ENCODE data around the gene WWP2.

Gene WWP2

GRCh38 chr16:69747115-69747514, 15.0 kb upstream of the WWP2 start:
- TF ChIP-seq TAF1 (IDR thresholded peaks at IDR 0.05; ENCODE audit: borderline replicate concordance, insufficient read depth, low read length) (no peak), SIN3A (IDR thresholded peaks at IDR 0.05; ENCODE audit: borderline replicate concordance, insufficient read depth, low read length) (no peak), FOXP2 (optimal IDR thresholded peaks at IDR 0.05; ENCODE audit: borderline replicate concordance, extremely low read depth, extremely low read length, insufficient read depth) (no peak), POLR2AphosphoS5 (IDR thresholded peaks at IDR 0.05; ENCODE audit: low read depth, low read length) (no peak), REST (IDR thresholded peaks at IDR 0.05; ENCODE audit: insufficient read depth in 1 of 2, low read depth in 2 of 2, low read length in 2 of 2) (no peak)

- no peak for TF ChIP-seq SIN3A (IDR thresholded peaks at IDR 0.05; ENCODE audit: borderline replicate concordance, insufficient read depth, low read length)
- TF ChIP-seq FOXP2 (optimal IDR thresholded peaks at IDR 0.05; ENCODE audit: borderline replicate concordance, extremely low read depth, extremely low read length, insufficient read depth), result no peak
- TF ChIP-seq TAF1 (IDR thresholded peaks at IDR 0.05; ENCODE audit: borderline replicate concordance, insufficient read depth, low read length), result no peak
- TF ChIP-seq POLR2AphosphoS5 (IDR thresholded peaks at IDR 0.05; ENCODE audit: low read depth, low read length), result no peak
- no peak for TF ChIP-seq REST (IDR thresholded peaks at IDR 0.05; ENCODE audit: insufficient read depth in 1 of 2, low read depth in 2 of 2, low read length in 2 of 2)
Observed at GRCh38 chr16:69748694-69749345, 13.3 kb upstream of the WWP2 start.

- TF ChIP-seq FOXP2 (optimal IDR thresholded peaks at IDR 0.05; ENCODE audit: borderline replicate concordance, extremely low read depth, extremely low read length, insufficient read depth) (no peak), TAF1 (IDR thresholded peaks at IDR 0.05; ENCODE audit: borderline replicate concordance, insufficient read depth, low read length) (no peak), SIN3A (IDR thresholded peaks at IDR 0.05; ENCODE audit: borderline replicate concordance, insufficient read depth, low read length) (no peak)
Observed at GRCh38 chr16:69754143-69754468, 8.0 kb upstream of the WWP2 start.

- TF ChIP-seq SIN3A (IDR thresholded peaks at IDR 0.05; ENCODE audit: borderline replicate concordance, insufficient read depth, low read length) (0 out of 2 replicates have a peak, but pooled peaks have one; percentile 64), TAF1 (IDR thresholded peaks at IDR 0.05; ENCODE audit: borderline replicate concordance, insufficient read depth, low read length) (peak; percentile 96), REST (IDR thresholded peaks at IDR 0.05; ENCODE audit: insufficient read depth in 1 of 2, low read depth in 2 of 2, low read length in 2 of 2) (no peak), FOXP2 (optimal IDR thresholded peaks at IDR 0.05; ENCODE audit: borderline replicate concordance, extremely low read depth, extremely low read length, insufficient read depth) (peak; percentile 69), POLR2AphosphoS5 (IDR thresholded peaks at IDR 0.05; ENCODE audit: low read depth, low read length) (peak; percentile 95)
Observed at GRCh38 chr16:69754469-69755310, 7.4 kb upstream of the WWP2 start, which contains the start of gene NOB1. TSS of gene NOB1 (minus strand) at chr16:69754926. CDS start at chr16:69754910, 16 bp downstream.

- TF ChIP-seq TAF1 (IDR thresholded peaks at IDR 0.05; ENCODE audit: borderline replicate concordance, insufficient read depth, low read length) (no peak), POLR2AphosphoS5 (IDR thresholded peaks at IDR 0.05; ENCODE audit: low read depth, low read length) (no peak), SIN3A (IDR thresholded peaks at IDR 0.05; ENCODE audit: borderline replicate concordance, insufficient read depth, low read length) (no peak), REST (IDR thresholded peaks at IDR 0.05; ENCODE audit: insufficient read depth in 1 of 2, low read depth in 2 of 2, low read length in 2 of 2) (no peak), FOXP2 (optimal IDR thresholded peaks at IDR 0.05; ENCODE audit: borderline replicate concordance, extremely low read depth, extremely low read length, insufficient read depth) (no peak)
Observed at GRCh38 chr16:69756705-69757104, 5.4 kb upstream of the WWP2 start.

All from PFSK-1 (cell line).